GM23248 (cell line): ENCODE data around the gene TICAM2. TPM values are rescaled to one million over a fixed set of nuclear protein-coding genes. Genes with fewer than 3 reads are reported as not detected.

Source experiments
- DNase-seq: peaks from one replicate; pipeline ENCODE4 v3.0.0-alpha.2; 2015
- H2AFZ ChIP-seq: fragments of 200-600 bp; sonication (generic); 2 replicates; pipeline ENCODE4 v1.6.1; 2016; ENCODE audit warnings: antibody characterized with exemption
- H3F3A ChIP-seq: fragments of 200-600 bp; sonication (generic); 2 replicates; pipeline ENCODE4 v1.6.1; 2016; ENCODE audit warnings: mild to moderate bottlenecking, antibody characterized with exemption, mixed run types; ENCODE audit not compliant: insufficient read depth
- H3K27ac ChIP-seq: fragments of 200-600 bp; sonication (generic); 2 replicates; pipeline ENCODE4 v1.5.1; 2016; ENCODE audit warnings: mild to moderate bottlenecking
- H3K27me3 ChIP-seq: fragments of 200-600 bp; sonication (generic); replicated peaks from 2 replicates; pipeline ENCODE4 v1.6.1; 2016; ENCODE audit warnings: mild to moderate bottlenecking; ENCODE audit not compliant: insufficient read depth
- H3K36me3 ChIP-seq: fragments of 200-600 bp; sonication (generic); 2 replicates; pipeline ENCODE4 v1.6.1; 2016; ENCODE audit warnings: low read depth, mild to moderate bottlenecking
- H3K4me1 ChIP-seq: fragments of 200-600 bp; sonication (generic); 2 replicates; pipeline ENCODE4 v1.6.1; 2016; ENCODE audit warnings: mild to moderate bottlenecking; ENCODE audit not compliant: insufficient read depth
- H3K4me2 ChIP-seq: fragments of 200-600 bp; sonication (generic); one replicate; pipeline ENCODE4 v1.6.1; 2016; ENCODE audit warnings: mild to moderate bottlenecking; ENCODE audit not compliant: unreplicated experiment
- H3K4me3 ChIP-seq: fragments of 200-600 bp; sonication (generic); 2 replicates; pipeline ENCODE4 v1.5.1; 2016; ENCODE audit warnings: mild to moderate bottlenecking
- H3K79me2 ChIP-seq: fragments of 200-600 bp; sonication (generic); 2 replicates; pipeline ENCODE4 v1.6.1; 2016; ENCODE audit warnings: mild to moderate bottlenecking; ENCODE audit not compliant: insufficient read depth
- H3K9ac ChIP-seq: fragments of 200-600 bp; sonication (generic); 2 replicates; pipeline ENCODE4 v1.6.1; 2016; ENCODE audit warnings: mild to moderate bottlenecking
- H3K9me2 ChIP-seq: fragments of 200-600 bp; sonication (generic); 2 replicates; pipeline ENCODE4 v1.6.1; 2016; ENCODE audit warnings: mixed run types, mild to moderate bottlenecking, moderate library complexity; ENCODE audit not compliant: insufficient read depth
- H3K9me3 ChIP-seq: fragments of 200-600 bp; sonication (generic); one replicate; pipeline ENCODE4 v1.6.1; 2017; ENCODE audit warnings: low read depth
- H4K20me1 ChIP-seq: fragments of 200-600 bp; sonication (generic); 2 replicates; pipeline ENCODE4 v1.6.0; 2016; ENCODE audit not compliant: insufficient read depth
- EZH2 ChIP-seq: fragments of 200-600 bp; sonication (generic); IDR thresholded peaks from 2 replicates; pipeline ENCODE4 v1.6.1; 2018; ENCODE audit warnings: antibody characterized with exemption, mild to moderate bottlenecking; ENCODE audit not compliant: insufficient read depth, poor library complexity, severe bottlenecking
- EZH2phosphoT487 ChIP-seq: fragments of 200-600 bp; sonication (generic); IDR thresholded peaks from 2 replicates; pipeline ENCODE4 v1.6.1; 2018; ENCODE audit warnings: antibody characterized with exemption, moderate library complexity, mild to moderate bottlenecking, low read depth; ENCODE audit not compliant: insufficient read depth
- WGBS, 2 experiments: methylation state at CpG; one replicate each; pipeline ENCODE4 v1.1.6; 2015 to 2017; ENCODE audit warnings: low lambda C conversion rate in 2 of 2, low coverage in 1 of 2; ENCODE audit errors: missing lambda C conversion rate in 2 of 2; 5-methylcytosine and 5-hydroxymethylcytosine counted together
- in situ Hi-C: fragments of 300-500 bp; cut with MboI; formaldehyde crosslinking; loops from 2 replicates; pipeline ENCODE4 v1.15.0; 2020
- polyA plus RNA-seq: library from polyadenylated mRNA; unstranded; fragments of >200 nt; fragmentation: Nextera tagmentation; extraction: Ambion mirVana; gene quantifications from 2 replicates; pipeline ENCODE4 v1.2.1, GENCODE V29; 2016
- total RNA-seq: library from RNA; depleted of rRNA; stranded (reverse); fragments of >200 nt; shearing (Covaris generic); gene quantifications from 2 replicates; pipeline ENCODE4 v1.2.3, GENCODE V29; 2014

Gene TICAM2
- total and polyA plus RNA-seq, 2 experiments from 2014 or later = 1.9 to 11.3 TPM

GRCh38 chr5:115580941-115581340 lies 21.3 kb downstream of the TICAM2 start:
- H2AFZ ChIP-seq = no peak overlapping the region
- no peaks in the 10 kb centered on the region for H3K9me2 ChIP-seq
- H3K4me3 ChIP-seq = no peak overlapping the region
- H3K79me2 ChIP-seq = peaks cover 65% of the 10 kb centered on the region
- H3K9ac ChIP-seq = no peak overlapping the region
- peaks cover 11% of the 10 kb centered on the region for H3F3A ChIP-seq
- TF ChIP-seq EZH2phosphoT487 (no peak), EZH2 (no peak)
- WGBS, 2 experiments = 95 to 97% methylated on average over 2 of the region's 2 CpGs
- no peak overlapping the region for H3K4me2 ChIP-seq
- in situ Hi-C loops = loop anchor here (10.0 to 25.0 kb wide), 2 partner anchors 266 to 494 kb away; no protein-coding TSS in a partner anchor
- H3K36me3 ChIP-seq = peaks cover 9% of the 10 kb centered on the region
- H3K4me1 ChIP-seq = peaks cover 20% of the 10 kb centered on the region
- H4K20me1 ChIP-seq = no peaks in the 10 kb centered on the region
- no peak for DNase-seq
- no peaks in the 10 kb centered on the region for H3K9me3 ChIP-seq
- no peaks in the 10 kb centered on the region for H3K27me3 ChIP-seq
- no peak overlapping the region for H3K27ac ChIP-seq

GRCh38 chr5:115579747-115580173 lies 22.5 kb downstream of the TICAM2 start:
- H3K79me2 ChIP-seq = peaks cover 53% of the 10 kb centered on the region
- TF ChIP-seq EZH2 (no peak), EZH2phosphoT487 (no peak)
- no peak overlapping the region for H3K27ac ChIP-seq
- peak; percentile 30 for DNase-seq
- peaks cover 9% of the 10 kb centered on the region for H3K36me3 ChIP-seq
- H3K9me2 ChIP-seq = no peaks in the 10 kb centered on the region
- in situ Hi-C loops = loop anchor here (10.0 to 25.0 kb wide), 2 partner anchors 265 to 492 kb away; no protein-coding TSS in a partner anchor
- peaks cover 12% of the 10 kb centered on the region for H3F3A ChIP-seq
- no peak overlapping the region for H3K9ac ChIP-seq
- H3K4me3 ChIP-seq = no peak overlapping the region
- no peak overlapping the region for H2AFZ ChIP-seq
- no peak overlapping the region for H3K4me2 ChIP-seq
- H4K20me1 ChIP-seq = no peaks in the 10 kb centered on the region
- H3K27me3 ChIP-seq = no peaks in the 10 kb centered on the region
- H3K9me3 ChIP-seq = no peaks in the 10 kb centered on the region
- H3K4me1 ChIP-seq = peaks cover 29% of the 10 kb centered on the region
- WGBS, 2 experiments = 86% methylated on average over 6 of the region's 6 CpGs

GRCh38 chr5:115579216-115579615 lies 23.1 kb downstream of the TICAM2 start:
- Histone ChIP-seq H3F3A (peaks cover 12% of the 10 kb centered on the region), H3K9ac (no peak overlapping the region), H3K36me3 (peaks cover 9% of the 10 kb centered on the region), H3K4me2 (no peak overlapping the region), H2AFZ (no peak overlapping the region), H3K4me3 (no peak overlapping the region), H3K79me2 (peaks cover 48% of the 10 kb centered on the region), H3K27ac (no peak overlapping the region), H3K27me3 (no peaks in the 10 kb centered on the region), H3K4me1 (peaks cover 29% of the 10 kb centered on the region), H3K9me2 (no peaks in the 10 kb centered on the region), H4K20me1 (no peaks in the 10 kb centered on the region), H3K9me3 (no peaks in the 10 kb centered on the region)
- in situ Hi-C loops = loop anchor here (25.0 kb wide), 1 partner anchor 492 kb away; no protein-coding TSS in a partner anchor
- TF ChIP-seq EZH2phosphoT487 = no peak
- TF ChIP-seq EZH2 = no peak
- WGBS, 2 experiments = 85 to 88% methylated on average over 3 of the region's 3 CpGs
- no peak for DNase-seq

GRCh38 chr5:115578657-115579056 lies 23.6 kb downstream of the TICAM2 start:
- H3K36me3 ChIP-seq = peaks cover 9% of the 10 kb centered on the region
- H4K20me1 ChIP-seq = no peaks in the 10 kb centered on the region
- no peak overlapping the region for H2AFZ ChIP-seq
- H3K9ac ChIP-seq = no peak overlapping the region
- WGBS, 2 experiments = 97 to 98% methylated on average over 3 of the region's 3 CpGs
- no peaks in the 10 kb centered on the region for H3K9me2 ChIP-seq
- peaks cover 42% of the 10 kb centered on the region for H3K79me2 ChIP-seq
- H3K4me1 ChIP-seq = peaks cover 24% of the 10 kb centered on the region
- H3K4me3 ChIP-seq = no peak overlapping the region
- H3K27ac ChIP-seq = no peak overlapping the region
- H3F3A ChIP-seq = peaks cover 12% of the 10 kb centered on the region
- TF ChIP-seq EZH2 = no peak
- TF ChIP-seq EZH2phosphoT487 = no peak
- no peak overlapping the region for H3K4me2 ChIP-seq
- in situ Hi-C loops = loop anchor here (25.0 kb wide), 1 partner anchor 491 kb away; no protein-coding TSS in a partner anchor
- H3K9me3 ChIP-seq = no peaks in the 10 kb centered on the region
- DNase-seq = no peak
- no peaks in the 10 kb centered on the region for H3K27me3 ChIP-seq

- H3K9me2 ChIP-seq = no peaks in the 10 kb centered on the region
- peaks cover 17% of the 10 kb centered on the region for H3F3A ChIP-seq
- no peaks in the 10 kb centered on the region for H3K9me3 ChIP-seq
- no peak overlapping the region for H2AFZ ChIP-seq
- H3K4me1 ChIP-seq = peaks cover 24% of the 10 kb centered on the region
- H3K27me3 ChIP-seq = no peaks in the 10 kb centered on the region
- H3K27ac ChIP-seq = no peak overlapping the region
- H3K9ac ChIP-seq = no peak overlapping the region
- no peak for DNase-seq
- WGBS, 2 experiments = 98 to 99% methylated on average over 6 of the region's 6 CpGs
- H4K20me1 ChIP-seq = no peaks in the 10 kb centered on the region
- H3K79me2 ChIP-seq = peaks cover 35% of the 10 kb centered on the region
- in situ Hi-C loops = loop anchor here (25.0 kb wide), 1 partner anchor 490 kb away; no protein-coding TSS in a partner anchor
- peaks cover 9% of the 10 kb centered on the region for H3K36me3 ChIP-seq
- H3K4me2 ChIP-seq = no peak overlapping the region
- no peak overlapping the region for H3K4me3 ChIP-seq
- TF ChIP-seq EZH2phosphoT487 = no peak
- TF ChIP-seq EZH2 = no peak
Measured at GRCh38 chr5:115577741-115578140, 24.5 kb downstream of the TICAM2 start.
